Astrocyte (in vitro differentiated cells and primary cell): ENCODE measurements around the gene EMID1.

Experiments
- EZH2 ChIP-seq: IDR thresholded peaks from 2 replicates; pipeline ENCODE4 v1.6.1; 2012; ENCODE audit warnings: mild to moderate bottlenecking, low read length, inconsistent platforms; ENCODE audit not compliant: insufficient read depth
- TF ChIP-seq, protein P1 (sequence below): IDR thresholded peaks from 2 replicates; pipeline ENCODE4 v1.5.1; 2011; ENCODE audit warnings: low read depth, mild to moderate bottlenecking, inconsistent platforms, low read length, moderate library complexity; ENCODE audit not compliant: insufficient read depth

DNA sequence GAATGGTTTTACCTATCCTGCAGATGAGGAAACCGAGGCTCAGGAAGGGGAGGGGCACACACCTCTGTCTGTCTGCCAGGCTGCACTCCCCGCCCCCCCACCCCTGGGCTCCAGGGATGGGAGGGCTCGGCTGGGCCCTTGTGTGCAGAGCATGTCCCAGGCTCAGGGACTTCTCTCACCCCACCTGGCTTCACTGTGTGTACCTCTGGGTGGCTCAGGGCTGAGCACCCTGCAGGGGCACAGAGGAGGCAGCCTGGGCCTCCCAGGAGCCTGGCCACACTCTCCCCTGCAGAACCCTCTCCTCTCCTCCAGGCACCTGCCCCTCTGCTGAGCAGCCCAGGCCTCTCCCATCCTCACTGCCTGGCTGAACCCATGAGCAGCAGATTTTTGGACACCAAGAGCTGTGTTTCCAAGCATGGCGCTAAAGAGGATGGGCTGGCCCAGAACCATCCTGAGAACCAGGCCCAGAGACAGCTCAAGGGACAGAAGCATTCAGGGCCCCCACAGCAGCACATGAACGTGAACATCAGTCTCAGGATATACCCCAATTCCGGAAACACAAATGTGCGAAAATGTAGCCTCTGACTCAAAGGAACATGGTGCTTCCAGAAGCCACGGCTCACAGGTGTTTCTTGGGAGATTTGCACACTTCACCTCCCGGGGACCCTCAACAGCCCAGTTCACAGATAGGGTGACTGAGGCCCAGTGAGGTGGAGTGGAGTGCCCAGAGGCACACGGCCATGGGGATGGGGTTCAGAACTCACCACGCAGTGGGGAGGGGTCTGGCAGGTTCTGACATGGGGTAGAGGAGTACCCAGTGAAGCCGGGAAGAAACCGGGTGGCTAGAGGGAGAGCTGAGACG, 10.5 kb downstream of the EMID1 start:
- TF ChIP-seq, protein P1, sequence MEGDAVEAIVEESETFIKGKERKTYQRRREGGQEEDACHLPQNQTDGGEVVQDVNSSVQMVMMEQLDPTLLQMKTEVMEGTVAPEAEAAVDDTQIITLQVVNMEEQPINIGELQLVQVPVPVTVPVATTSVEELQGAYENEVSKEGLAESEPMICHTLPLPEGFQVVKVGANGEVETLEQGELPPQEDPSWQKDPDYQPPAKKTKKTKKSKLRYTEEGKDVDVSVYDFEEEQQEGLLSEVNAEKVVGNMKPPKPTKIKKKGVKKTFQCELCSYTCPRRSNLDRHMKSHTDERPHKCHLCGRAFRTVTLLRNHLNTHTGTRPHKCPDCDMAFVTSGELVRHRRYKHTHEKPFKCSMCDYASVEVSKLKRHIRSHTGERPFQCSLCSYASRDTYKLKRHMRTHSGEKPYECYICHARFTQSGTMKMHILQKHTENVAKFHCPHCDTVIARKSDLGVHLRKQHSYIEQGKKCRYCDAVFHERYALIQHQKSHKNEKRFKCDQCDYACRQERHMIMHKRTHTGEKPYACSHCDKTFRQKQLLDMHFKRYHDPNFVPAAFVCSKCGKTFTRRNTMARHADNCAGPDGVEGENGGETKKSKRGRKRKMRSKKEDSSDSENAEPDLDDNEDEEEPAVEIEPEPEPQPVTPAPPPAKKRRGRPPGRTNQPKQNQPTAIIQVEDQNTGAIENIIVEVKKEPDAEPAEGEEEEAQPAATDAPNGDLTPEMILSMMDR, result no peak
- no peak for TF ChIP-seq EZH2
